Activated T-helper 1 cell treated with Interleukin-2 at 50 U/mL for 16 hours (primary cell): ENCODE results near the gene LRRC4C.

ENCODE experiments used
- DNase-seq: peaks from one replicate; pipeline ENCODE4 v3.0.0-alpha.2; 2020; ENCODE audit warnings: low read depth

LRRC4C gene

DNA sequence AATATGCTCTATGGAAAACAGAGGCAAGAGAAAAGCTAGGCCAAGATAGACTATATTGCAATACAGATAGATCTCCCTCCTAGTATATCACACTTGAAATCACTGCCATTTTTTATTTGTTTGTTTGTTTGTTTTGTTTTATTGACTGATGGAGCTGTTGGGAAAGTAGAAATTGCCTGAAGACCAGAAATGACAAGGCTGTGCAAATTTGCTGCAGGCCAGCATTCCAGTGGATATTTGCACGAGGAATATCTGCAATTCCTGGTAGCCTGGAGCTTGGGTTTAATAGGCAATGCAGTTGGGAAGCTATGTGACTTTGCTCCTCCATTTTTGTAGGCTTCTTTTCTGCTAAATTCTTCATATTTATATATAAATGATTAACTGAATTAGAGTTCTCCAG lies 991.7 kb downstream of the LRRC4C start:
- DNase-seq: no peak

DNA sequence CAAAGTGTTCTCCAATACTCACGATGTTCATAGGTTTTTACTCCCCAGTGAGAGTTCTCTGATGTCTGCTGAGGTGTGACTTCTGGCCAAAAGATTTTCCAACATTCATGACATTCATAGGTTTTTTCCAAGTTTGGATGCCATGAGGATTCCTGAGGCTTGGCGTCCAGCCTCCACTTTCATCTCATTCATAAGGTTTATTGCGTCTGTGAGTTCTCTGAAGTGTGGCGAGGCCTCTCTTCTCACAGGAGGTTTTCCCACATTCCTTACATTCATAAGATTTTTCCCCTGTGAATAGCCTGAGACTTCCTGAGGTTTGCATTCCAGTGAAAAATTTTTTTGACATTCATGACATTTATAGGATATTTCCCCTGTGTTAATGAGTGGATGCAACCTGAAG lies 1014.1 kb downstream of the LRRC4C start:
- DNase-seq: no peak

DNA sequence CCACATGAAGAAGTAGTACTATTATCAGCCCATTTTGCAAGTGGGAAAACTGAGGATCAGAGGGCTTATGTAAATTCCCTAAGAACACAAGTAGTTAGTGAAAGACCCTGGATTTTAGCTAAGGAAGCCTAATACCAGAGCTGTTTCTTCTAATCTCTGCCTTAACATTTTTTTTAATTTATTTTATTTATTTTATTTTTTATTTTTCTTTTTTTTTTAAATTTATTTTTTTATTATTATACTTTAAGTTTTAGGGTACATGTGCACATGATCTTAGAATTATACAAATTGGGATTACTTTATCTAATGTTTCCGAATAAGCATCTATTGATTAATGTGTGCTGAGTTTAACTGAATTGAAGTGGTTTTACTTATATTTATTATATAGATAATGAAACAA lies 1015.3 kb downstream of the LRRC4C start:
- DNase-seq: no peak

DNA sequence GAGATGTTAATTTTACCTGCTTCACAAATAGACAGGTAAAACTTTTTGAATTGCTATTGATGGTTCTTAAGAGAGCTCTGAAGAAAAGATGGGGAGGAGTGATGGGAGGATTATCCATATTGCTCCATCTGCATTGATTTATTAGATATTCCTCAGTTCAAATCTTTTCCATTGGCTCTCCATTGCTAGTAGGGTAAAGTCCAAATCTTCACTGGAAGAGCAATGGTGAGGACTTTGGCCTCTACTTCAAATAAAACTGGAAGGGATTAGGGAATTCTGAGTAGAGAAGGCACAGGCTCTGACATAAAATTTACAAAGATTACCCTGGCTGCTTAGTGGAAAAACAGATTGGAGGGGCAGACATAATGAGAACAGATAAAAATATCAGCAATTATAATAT lies 1024.1 kb downstream of the LRRC4C start:
- no peak for DNase-seq

DNA sequence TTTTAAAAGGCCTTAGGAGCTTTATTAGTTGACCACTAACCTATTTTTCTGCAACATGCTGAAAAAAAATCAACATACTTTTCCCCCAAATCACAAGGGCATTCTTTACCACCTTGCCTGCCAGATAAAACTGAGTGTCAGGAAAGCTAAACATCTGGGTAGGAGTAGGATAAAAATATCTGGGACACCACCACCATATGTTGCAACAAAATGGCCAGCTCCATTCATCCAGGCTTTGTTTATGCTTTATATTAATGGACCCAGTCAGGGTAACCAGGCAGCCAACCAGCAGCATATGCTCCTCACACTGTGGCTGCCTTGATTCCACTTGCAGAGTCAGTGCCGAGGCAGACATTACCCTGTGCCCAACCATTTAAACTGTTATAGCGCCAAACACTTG lies 1024.5 kb downstream of the LRRC4C start:
- no peak for DNase-seq

DNA sequence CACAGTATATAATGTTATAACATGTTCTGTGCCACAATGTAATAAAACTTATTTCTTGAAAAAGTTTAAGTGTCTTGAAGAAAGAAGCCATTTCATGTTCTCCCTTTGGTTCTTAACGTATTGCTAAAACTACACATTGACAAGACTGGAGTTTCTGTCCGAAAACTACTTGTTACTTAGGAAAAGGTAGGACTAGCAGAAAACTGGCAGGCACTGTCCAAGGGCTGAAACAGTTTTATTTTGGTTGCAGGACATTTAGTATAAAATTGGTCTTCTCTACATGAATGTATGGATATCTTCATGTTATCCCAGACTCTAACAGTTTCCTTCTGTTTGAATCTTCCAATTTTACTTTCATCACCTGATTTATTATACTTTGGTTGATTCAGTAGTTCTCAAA lies 1027.1 kb downstream of the LRRC4C start:
- DNase-seq: no peak

DNA sequence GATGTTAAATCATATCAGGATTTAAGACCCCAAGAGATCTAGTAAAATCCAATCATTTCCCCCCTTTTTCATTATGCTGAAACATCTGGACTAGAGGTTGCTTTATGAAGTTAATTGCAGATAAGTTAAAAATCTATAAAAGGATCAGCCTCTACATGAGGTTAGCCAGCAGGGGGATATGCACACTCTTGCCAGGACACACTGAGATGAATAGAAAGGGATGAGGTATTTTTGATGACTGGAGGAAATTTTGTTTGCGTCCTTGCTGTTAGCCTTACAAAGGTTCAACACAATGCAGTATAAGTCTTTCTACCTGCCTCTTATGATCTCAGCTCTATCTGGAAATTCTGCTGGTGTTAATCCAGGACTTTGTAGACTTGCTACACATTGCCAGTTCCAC lies 1034.3 kb downstream of the LRRC4C start:
- DNase-seq: no peak

DNA sequence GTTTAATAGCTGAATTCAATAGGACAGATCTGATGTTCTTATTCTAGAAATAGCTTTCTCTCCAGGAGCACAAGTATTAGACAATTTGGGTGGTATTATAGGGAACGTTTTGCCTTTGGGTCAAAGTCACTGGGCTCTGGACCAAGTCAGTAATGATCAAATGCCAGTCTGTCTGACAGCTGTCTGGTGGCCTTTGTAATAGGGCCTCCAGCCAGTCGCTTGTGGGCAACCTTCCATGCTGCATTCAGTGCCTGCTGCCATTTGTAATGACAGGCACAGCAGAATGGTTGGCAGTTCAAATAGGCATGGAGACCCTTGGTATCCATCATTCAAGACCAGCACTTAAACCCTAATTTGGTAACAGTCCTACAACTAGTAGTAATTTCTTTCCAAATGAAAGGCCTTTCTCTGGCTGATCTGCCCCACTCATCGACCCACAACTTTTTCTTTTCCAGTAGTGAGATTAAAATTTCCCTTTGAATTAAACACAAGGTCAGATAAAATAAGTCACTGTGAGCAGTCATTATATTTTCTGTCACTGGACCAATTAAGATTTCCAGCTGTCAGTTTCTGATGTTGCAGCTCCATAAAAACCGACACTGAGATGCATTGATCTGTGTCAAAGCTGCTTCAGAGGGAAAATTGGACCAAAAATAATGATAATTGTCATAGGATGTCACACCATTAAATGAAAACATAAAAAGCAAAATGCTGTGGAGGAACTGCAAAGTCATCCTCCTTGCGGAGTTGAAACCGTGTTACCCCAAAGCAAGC lies 1038.1 kb downstream of the LRRC4C start:
- DNase-seq: no peak

DNA sequence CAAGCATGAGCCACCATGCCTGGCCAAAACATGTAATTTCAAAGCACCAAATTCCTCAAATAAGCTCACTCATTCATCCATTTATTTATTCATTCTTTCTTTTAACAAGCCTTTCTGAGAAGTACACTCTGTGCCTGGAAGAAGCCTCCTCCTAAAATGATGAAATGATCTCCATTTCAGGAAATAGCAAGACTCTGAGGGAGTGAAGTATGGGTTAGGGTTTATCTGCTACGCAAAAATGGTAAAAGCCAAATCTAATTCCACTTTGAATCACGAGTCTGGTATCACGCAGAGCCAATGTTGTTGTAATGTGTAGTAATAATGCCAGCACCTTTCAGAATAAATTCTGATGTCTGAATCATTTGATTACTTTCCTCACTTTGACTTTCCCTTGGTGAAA lies 1041.8 kb downstream of the LRRC4C start:
- no peak for DNase-seq

DNA sequence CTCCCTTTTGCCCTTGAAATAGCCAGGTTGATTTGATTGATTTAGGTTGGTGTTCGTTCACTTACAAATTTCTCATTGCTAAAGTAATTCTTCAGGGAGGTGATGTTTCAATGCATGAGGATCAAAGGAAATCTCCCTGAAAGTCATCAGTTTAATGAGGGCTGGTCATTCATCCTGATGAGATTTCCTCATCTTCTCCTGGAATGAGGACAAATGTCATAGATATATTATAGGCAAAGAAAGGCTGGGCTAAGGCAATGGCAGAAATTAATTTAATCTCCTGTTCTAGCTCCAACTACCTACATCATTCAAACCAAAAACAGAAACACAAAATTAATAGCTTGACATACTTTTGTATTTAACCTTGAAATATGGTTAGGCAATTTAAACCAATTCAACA lies 1052.1 kb downstream of the LRRC4C start:
- no peak for DNase-seq

DNA sequence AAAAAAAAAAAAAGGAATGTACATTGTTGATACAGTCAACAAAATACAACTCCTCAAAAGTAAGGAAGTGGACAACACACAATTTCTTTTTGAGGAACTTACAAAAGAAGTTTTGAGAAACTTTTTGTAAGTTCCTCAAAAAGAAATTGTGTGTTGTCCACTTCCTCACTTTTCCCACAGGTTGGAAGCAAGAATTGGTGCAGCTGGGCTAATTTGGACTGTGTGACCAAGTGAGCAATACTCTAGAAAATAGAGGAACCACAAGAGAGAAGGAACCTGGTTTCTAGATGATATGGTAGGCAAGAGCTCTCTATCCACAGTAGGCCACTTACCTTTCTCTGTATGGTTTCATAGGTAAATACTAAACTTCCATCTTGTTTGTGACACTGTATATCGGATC lies 1053.8 kb downstream of the LRRC4C start:
- no peak for DNase-seq

DNA sequence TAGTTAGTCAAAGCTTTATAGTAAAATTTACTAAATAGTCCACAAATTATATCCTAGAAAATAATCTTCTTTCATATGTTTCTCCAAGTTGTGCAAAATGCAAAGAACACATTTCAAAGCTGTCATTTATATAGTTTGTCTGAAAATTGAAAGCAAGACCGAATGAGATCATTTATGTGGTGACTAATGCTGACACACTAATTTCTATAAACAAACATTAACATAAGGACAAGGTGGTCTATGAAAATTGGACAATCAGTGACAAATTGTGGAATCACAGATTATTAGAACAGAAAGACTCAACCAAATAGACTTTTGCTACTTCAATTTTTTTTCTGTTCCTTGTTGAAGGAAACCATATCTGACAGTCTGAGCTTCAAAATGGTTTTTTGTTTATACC lies 1056.1 kb downstream of the LRRC4C start:
- DNase-seq: no peak

DNA sequence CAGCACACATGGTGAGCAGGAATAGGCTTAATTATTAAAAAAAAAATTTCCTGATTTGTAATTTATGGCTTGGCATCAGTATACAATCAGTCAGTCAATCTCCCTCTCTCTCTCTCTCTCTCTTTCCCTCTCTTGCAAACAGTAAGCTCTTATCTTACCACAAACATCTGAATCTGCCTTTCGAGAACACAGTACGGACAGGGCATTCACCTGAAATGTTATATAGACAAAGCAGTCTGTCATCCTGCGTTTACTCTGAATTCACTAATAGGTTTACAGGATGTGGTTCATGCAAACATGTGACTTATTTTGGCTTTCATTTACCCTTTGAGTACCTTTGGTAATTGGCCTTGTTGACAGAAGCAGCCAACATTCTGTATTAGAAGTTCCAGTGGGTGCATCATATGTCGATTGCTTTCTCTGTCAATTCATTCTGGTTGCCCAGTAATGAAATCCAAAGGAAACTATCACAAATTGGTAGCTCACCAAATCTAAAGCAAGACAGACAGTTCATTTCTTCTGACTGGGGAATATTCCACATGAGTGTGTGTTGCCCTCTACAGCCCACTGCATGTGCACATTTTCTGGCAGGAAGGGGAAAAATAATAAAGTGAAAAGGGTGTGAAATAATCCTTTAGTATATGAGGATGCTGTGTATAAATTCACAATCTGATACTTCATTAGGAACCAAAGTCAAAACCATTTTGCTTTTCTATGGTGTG lies 1058.2 kb downstream of the LRRC4C start:
- no peak for DNase-seq

DNA sequence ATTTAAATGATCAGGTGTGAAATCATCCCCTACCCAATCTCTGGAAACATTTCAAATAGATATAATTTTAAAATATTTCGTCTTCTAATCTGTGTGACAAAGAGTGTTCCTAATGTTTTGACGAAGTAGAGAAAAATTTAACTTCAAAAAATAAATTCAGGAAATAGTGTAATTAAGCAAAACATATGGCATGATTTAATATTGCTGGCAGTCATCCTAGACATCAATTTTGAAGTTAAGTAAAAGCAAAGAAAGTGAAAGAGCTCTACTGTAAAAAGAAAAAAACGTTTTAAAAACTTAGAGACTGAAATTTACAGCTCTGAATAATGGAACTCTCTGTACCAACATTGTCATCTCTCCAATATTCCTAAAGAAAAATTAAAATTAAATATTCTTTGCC lies 1062.3 kb downstream of the LRRC4C start:
- no peak for DNase-seq

DNA sequence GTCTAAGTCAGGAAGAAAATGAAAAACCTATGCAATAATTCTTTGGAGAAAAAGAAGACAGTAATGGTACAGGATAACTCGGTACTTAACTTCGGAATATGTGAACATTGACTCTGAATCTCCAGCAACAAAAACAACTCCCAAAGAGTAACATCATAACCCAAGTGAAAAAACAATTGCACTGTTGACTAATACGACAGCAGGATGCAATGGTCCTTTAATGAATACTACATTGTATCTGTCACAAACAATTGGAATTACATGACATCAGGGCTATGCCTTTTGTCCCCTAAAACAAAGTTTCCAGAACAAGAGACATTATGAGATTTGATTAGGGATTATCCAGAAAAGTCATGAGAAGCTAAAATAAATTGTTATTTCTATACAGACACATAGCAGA lies 1065.9 kb downstream of the LRRC4C start:
- no peak for DNase-seq

DNA sequence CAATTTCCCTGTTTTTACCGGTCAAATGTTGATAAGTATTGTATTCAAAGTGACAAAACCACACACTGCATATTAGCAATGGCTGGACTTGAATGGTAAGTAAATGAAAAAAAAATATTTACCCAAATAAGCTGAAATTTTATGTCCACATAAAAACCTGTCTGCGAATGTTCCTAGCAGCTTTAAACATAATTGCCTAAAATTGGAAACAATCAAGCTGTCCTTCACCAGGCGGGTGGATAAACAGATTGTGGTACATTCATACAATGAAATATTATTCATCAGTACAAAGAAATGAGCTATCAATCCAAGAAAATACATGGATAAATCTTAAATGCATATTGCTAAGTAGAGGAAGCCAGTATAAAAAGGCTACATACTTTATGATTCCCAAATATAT lies 1067.8 kb downstream of the LRRC4C start:
- no peak for DNase-seq

DNA sequence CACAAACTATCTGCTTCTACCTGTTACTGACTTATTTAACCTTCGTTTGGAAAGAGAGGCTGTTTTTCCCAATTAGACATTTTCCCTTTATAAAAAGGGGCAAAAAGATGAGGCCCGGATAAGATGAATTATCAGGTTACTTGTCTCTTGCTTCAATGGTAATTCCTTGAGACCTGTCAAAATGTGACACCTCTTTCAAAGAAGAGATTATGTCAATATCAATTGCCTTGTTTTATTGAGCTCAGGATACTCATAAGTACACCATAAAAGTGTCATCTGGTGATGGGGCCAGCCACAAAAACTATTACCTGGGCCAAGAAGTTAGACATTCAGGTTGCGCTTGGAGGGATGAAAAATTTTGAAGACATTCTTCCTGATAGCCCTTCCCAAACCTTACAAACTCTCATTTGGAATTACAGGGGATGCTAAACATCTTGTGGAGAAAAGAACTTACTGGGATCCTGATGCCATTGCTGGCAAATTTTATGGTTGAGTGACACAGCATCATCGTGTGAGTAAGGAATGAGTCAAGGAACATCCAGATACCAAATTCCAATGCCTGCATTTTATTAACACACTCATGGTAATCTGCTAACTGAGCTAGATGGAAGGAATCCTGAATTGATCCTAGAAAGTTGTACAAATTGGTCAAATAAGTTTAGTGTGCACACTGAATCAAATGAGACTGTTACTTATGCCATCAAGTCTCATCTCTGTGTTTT lies 1071.2 kb downstream of the LRRC4C start:
- no peak for DNase-seq

DNA sequence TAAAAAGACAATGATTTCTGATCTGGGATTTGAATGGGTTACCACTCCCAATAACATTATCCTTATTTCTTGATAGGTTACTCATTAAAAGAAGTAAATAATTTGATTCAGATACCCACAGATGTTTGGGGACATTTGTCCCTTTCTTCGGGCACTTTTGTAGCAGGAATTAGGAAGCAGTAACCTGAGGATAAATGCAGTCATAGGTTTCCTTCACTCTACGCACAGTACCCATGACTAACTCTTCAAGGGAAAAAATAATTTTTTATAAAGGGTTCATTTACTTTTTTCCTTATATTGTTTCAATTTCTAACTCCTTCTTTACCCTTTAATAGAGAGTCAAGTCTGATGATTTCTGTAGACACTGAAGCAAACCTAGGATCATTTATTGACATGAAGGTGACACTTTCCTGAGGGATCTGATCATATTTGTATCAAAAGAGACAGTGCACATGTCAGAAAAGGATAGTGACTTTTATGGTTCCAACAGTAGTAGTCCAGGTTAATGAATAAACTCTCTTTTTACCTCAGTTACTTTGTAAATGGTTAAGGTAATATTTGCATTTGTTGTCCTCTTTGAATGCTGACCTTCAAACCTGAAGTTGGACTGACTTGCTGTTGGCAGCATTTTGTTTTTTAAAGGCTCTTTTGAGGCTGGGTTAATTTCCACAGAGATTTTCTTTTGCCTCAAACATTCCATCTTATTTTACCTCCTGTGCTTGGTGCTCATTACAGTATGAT lies 1072.0 kb downstream of the LRRC4C start:
- no peak for DNase-seq

DNA sequence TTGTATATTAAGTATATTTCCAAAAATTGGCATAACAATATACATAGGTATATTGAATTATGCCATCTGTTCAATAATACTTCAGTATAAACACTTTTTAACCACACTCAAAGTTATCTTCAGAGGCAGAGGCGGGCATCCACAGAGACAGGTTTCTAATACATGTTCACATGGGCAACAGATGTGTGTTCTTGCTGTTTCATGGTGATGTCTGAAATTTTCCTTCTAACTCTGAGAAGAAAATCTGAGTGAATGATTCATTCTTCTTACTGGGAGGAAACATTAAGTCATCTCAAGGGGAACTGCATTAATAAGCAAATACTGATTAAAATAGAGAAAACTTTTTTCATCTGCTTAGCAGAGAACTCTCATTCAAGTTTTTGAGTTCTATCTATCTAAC lies 1074.5 kb downstream of the LRRC4C start:
- no peak for DNase-seq

DNA sequence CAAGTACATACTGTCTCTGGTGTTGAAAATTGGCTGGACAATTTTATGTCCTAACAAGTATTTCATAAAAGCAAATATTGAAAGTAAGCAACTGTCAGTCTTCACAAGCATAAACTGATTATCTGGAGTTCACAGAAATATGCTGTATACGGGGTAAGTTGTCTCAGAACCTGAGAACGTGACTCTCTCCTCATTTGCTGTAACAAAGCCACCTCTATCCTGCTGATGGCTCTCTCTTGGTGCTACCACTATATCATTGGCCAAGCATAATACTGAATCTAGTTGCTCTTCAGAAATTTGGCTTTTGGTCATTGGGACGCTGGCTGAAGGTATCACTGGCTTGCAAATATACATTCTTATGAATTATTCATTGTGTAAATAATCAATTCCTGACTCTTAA lies 1078.0 kb downstream of the LRRC4C start:
- DNase-seq: no peak

DNA sequence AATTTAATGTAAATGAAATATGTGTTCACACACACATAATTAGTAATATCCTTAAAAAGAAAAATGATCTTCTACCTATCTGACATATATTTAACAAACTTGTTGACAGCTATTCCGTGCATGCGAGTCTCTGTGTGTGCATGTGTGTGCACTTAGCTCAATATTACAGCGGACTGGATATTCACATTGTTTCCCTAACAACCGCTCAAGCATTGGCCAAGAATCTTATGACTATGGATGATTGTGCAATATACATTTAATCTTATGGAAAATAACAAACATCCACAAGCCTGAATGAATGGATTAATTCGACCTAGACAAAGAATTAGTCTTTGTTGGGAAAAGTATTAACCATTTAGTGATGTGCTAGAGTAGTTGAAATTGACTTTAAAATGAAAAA lies 1078.6 kb downstream of the LRRC4C start:
- DNase-seq: no peak

DNA sequence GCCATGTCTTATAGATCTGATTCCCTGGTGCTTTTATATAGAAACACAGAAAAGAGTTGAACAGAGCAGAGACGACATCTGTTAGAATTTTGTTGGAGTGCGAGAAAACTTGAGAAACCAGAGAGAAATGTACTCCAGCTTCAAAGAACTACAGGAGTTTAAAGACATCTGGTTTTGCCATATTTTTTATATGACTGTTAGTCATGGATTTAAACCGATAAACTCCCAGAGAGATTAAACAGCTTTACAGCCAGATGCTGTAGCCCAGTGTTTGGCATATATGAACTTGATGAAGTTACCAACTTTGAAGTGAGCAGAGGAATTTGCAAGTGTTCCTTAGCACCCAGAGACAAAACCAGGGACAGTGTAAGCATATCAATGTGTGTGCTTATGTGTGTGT lies 1083.1 kb downstream of the LRRC4C start:
- DNase-seq: no peak
